Neuron (in vitro differentiated cells): Measurements from ENCODE around the gene ADRA2B.

Experiments
- H2AFZ ChIP-seq: one replicate; pipeline ENCODE4 v1.6.1; 2013; ENCODE audit warnings: low read depth, mild to moderate bottlenecking, inconsistent platforms, low read length, moderate library complexity
- H3K27me3 ChIP-seq: one replicate; pipeline ENCODE4 v1.6.1; 2013; ENCODE audit warnings: low read length; ENCODE audit not compliant: insufficient read depth
- H3K36me3 ChIP-seq: one replicate; pipeline ENCODE4 v1.6.1; 2013; ENCODE audit warnings: low read length; ENCODE audit not compliant: insufficient read depth
- H3K4me1 ChIP-seq: one replicate; pipeline ENCODE4 v1.6.1; 2013; ENCODE audit warnings: low read length; ENCODE audit not compliant: insufficient read depth
- H3K4me3 ChIP-seq: 2 replicates; pipeline ENCODE4 v1.5.1; 2013; ENCODE audit warnings: mild to moderate bottlenecking, low read length, moderate library complexity
- H3K9me3 ChIP-seq: one replicate; pipeline ENCODE4 v1.6.1; 2013; ENCODE audit warnings: low read length

ADRA2B gene

DNA sequence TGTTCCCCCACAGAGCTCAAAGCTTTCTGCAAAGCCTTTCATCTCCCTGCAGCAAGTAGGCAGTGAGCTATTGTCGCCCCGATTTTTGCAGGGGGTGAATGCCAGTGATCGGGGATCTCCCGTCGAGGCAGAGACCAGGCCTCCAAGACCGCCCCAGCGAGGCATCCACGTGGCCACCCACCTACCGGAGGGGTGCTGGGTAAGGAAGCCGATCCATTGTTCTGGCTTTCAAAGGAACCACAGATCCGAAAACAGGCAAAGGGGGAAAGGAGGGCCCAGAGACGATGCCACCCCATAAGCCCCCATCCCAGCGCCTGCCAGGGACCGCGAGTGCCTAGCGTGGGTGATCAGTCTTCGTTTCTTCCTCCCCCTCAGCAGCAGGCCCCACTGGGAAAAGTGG, 2.4 kb downstream of the ADRA2B start:
- Histone ChIP-seq H3K36me3 (no peaks in the 10 kb centered on the region), H3K27me3 (peaks cover 60% of the 10 kb centered on the region), H2AFZ (no peak overlapping the region), H3K4me3 (no peak overlapping the region), H3K4me1 (peaks cover 2% of the 10 kb centered on the region), H3K9me3 (peaks cover 15% of the 10 kb centered on the region)

DNA sequence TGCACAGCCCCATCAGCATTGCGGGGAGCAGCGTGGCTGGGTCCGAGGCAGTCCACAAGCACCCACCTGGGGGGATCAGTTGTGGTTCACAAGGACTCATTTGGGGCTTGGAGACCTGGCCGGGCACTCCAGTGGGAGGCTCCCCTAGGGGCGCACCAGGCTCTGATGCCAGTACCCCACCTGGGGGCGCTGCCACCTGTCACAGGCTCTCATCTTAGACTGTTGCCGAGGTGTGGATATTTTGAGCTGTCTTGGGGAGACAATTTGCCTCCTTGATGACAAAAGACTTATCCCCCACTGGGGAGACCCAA, 3.0 kb downstream of the ADRA2B start:
- peaks cover 53% of the 10 kb centered on the region for H3K27me3 ChIP-seq
- H3K9me3 ChIP-seq: peaks cover 15% of the 10 kb centered on the region
- H3K36me3 ChIP-seq: no peaks in the 10 kb centered on the region
- H3K4me1 ChIP-seq: peaks cover 8% of the 10 kb centered on the region
- no peak overlapping the region for H3K4me3 ChIP-seq
- H2AFZ ChIP-seq: no peak overlapping the region

DNA sequence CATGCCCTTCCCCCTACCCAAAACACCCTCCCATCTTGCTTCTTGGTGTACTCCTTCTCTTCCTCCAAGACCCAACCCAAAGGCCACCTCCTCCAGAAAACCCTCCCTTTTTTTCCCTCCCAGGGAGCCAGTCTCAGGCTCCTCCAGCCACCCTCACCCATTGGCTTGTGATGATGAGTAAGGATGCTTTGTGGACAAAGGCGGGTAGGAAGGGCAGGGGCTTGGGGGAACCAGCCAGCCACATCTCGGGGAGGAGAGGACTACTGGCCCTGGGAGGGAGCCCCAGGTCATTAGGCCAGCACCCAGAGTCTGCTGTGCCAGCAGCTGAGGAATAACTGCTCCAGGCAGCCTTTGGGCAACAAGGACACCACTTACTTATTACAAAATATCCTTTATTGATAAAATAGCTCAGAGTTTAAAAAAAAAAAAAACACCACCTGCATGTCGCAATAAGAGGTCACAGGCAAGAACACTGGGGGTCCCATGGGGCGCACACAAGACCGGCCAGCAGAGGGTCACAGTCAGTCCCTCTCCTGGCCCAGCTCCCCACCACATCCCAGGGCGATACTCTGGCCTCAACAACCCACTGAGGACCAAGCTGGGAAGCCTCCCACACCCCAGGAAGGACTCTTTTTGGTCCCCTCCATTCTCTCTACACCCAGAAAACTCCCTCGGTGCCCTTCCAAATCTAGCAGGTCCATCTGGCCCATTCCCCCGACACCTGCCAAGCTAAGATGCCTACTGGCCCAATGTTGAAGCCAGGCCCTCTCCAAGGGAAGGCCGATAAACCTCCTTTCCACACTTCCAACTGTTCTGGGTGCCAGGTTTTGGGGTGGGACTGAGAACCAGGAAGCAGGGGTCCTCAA, 3.6 kb downstream of the ADRA2B start:
- no peaks in the 10 kb centered on the region for H3K36me3 ChIP-seq
- H3K9me3 ChIP-seq: peaks cover 15% of the 10 kb centered on the region
- no peak overlapping the region for H3K4me3 ChIP-seq
- peaks cover 48% of the 10 kb centered on the region for H3K27me3 ChIP-seq
- H2AFZ ChIP-seq: no peak overlapping the region
- H3K4me1 ChIP-seq: peaks cover 9% of the 10 kb centered on the region

DNA sequence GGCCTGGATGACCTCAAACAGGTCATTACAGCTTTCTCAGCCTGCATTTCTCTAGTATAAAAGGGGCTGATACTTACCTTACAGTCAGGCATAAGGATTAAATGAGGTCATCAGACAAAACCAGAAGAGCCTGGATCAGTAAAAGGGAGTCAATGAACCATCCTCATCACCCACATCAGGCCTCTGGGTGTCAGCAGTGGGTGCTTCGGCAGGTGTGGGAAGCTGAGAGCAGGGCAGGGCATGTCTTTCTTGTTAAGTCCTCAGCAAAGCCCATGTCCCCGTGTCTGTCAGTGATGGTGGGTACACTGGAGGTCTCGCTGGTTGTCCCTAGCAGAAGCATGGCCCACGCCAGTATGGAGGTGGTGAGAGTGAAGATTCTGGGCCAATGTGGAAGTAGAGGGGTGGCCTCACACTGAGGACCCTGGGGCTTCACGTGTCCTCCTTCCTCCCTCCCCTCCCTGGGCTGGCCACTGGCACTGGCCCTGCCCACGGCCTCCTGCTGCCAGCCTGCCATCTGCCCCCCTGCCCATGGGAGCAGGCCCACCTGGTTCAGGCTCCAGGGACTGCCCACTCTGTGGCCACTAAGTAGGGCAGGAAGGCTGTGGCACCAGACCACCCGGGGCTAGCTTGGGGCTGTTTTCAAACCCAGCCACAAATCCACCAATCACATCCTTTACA, 4.4 kb downstream of the ADRA2B start:
- Histone ChIP-seq H3K27me3 (peaks cover 41% of the 10 kb centered on the region), H3K36me3 (no peaks in the 10 kb centered on the region), H3K4me3 (no peak overlapping the region), H3K4me1 (peaks cover 9% of the 10 kb centered on the region), H2AFZ (no peak overlapping the region), H3K9me3 (peaks cover 15% of the 10 kb centered on the region)

DNA sequence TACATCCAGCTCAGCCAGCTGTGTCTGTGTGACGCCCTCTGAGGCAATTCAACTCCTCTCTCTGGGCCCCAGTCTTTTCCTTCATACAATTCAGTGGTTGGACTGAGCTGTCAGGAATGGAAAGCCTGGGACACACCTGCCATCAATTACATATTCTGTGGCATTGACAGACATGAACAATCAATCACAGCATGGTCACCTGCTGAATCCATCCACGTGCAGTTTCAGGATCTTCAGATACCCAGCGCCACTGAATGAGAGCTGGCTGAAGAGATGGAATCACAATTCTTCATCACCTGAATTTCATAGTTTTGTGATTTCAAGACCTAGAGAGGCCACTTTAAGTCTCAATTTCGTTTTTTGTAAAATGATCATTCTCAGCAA, 5.1 kb downstream of the ADRA2B start:
- Histone ChIP-seq H2AFZ (no peak overlapping the region), H3K9me3 (peaks cover 15% of the 10 kb centered on the region), H3K4me3 (no peak overlapping the region), H3K27me3 (peaks cover 35% of the 10 kb centered on the region), H3K4me1 (peaks cover 9% of the 10 kb centered on the region), H3K36me3 (no peaks in the 10 kb centered on the region)

DNA sequence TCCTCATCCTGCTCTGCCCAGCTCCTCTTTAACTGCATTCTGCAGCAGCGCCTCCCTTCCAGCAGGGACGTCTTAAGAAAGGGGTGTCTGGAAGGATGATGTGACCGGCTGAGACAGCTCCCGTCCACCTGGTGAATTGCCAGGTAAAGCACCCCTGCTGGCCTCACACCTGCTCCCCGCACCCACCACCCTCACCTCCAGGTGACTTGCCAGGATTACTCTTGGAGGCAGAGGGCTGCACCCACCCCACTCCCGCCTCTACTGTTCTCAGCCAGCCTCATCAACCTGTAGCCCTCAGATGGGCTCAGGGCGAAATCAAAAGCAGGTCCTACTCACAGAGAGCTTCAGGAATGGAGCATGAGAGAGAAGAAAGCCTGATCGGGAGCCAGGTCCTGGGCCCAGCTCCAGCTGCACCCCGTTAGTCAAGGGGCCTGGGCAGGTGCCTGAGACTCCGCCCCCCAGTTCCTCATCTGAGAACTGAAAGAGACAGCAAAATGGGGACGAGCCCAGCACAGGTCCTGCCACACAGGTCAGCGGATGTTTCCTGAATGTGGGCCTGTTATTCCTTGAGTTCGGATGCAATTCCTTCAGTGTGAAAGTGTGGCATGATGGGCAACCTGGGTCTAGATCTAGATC, 5.6 kb downstream of the ADRA2B start:
- Histone ChIP-seq H3K27me3 (peaks cover 30% of the 10 kb centered on the region), H3K9me3 (peaks cover 12% of the 10 kb centered on the region), H3K4me3 (no peak overlapping the region), H2AFZ (no peak overlapping the region), H3K4me1 (peaks cover 9% of the 10 kb centered on the region), H3K36me3 (no peaks in the 10 kb centered on the region)

DNA sequence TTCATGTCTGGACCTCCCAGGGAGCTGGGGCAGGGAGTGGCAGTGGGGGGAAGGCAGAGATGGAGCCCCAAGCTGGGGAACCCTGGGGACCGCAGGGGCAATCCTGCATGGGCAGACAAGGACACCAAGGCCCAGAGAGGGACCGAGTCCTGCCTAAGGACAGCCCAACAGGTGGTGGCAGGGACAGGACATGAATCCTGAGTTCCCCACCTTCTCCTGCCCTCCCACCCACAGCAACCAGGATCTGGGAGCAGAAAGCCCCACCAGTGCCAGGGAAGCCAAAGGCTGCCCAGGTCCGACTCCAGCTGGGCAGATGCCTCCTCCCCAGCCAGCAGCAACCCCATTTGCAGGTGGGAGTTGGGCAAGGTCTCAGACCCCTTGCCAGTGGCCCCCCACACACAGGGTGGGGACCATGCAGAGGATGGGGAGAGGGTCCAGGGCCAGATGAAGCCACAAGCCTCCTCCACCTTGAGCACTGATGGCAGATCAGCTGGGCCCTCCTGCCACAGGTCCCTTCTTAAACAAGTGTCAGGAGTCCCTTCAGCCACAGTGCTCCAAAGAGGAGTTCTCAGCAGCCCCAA, 6.3 kb downstream of the ADRA2B start:
- Histone ChIP-seq H3K27me3 (peaks cover 23% of the 10 kb centered on the region), H3K4me3 (no peak overlapping the region), H2AFZ (no peak overlapping the region), H3K36me3 (no peaks in the 10 kb centered on the region), H3K4me1 (peaks cover 9% of the 10 kb centered on the region), H3K9me3 (peaks cover 9% of the 10 kb centered on the region)

DNA sequence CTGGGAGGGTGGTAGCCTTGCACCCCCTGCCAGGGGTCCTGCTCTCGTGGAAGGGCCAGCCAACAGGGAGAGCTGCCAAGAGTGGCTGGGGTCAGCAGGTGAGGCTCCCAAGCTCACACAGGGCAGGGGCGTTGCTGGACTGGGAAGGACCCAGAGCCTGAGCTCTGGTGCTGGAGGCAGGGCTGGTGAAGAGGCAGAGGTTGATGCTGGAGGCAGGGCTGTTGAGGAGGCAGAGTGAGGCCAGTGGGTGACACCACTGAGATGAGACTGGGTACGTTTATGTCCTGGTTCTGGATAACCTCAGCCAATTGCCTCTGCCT, 7.0 kb downstream of the ADRA2B start:
- H3K36me3 ChIP-seq: no peaks in the 10 kb centered on the region
- peaks cover 16% of the 10 kb centered on the region for H3K27me3 ChIP-seq
- H3K4me3 ChIP-seq: no peak overlapping the region
- H2AFZ ChIP-seq: no peak overlapping the region
- peaks cover 4% of the 10 kb centered on the region for H3K9me3 ChIP-seq
- peaks cover 9% of the 10 kb centered on the region for H3K4me1 ChIP-seq

DNA sequence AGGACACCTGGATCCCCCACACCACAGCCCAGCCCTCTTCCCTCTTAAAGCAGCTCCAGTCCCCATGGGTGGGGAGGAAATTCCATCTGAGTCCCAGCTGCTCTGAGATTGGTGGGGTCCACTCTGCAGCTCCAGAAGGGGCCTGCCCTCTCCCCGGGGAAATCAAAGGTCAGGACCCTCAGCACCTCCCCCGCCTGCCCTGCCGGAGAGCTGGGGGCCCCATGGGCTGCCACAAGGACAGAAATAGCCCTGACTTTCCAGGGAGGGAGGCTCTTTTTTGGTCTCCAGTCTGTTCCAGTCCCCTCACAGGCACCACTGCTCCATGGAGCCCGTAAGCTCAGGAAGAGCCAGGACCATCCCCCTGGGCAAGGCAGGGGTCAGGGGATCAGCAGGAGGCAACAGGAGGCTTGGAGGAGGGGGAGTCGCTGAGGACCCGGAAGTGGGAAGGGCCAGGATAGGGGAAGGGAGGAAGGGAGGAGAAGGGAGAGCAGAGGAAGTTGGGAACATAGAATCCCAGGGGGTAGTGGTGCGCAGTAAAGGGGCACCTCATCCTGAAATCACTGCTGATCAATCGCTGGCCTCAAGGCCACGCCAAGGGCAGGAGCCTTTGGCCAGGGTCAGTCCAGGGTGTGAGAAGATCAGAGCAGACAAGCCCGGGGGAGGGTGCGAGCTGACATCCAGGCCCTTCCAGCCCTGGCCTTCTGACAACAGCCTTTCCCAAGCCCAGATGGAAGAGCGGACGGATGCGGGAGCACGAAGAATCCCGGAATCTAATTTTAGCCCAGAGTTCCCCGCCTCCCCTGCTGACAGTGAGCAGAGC, 7.6 kb downstream of the ADRA2B start:
- Histone ChIP-seq H3K4me1 (peaks cover 9% of the 10 kb centered on the region), H3K27me3 (peaks cover 10% of the 10 kb centered on the region), H3K4me3 (no peak overlapping the region), H3K9me3 (peaks cover 4% of the 10 kb centered on the region), H2AFZ (no peak overlapping the region), H3K36me3 (no peaks in the 10 kb centered on the region)

DNA sequence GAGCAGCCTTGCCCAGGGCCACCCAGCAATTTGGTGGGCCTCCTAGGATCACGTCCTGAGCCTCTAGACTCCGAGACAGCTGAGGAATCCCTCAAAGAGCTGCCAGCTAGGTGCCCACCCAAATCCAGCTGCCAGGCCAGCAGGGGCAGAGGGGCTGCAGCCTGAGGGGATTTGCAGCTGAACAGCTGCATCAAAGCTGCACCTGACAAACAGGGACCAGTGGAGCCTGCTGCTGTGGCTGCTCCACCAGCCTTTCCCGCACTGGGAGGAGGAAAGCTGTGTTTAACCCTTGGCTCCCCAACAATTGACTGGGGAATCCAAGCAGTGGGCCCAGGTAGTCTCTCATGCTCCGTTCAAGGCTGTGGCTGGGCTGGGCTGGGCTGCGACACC, 8.2 kb downstream of the ADRA2B start:
- Histone ChIP-seq H3K9me3 (peaks cover 4% of the 10 kb centered on the region), H2AFZ (no peak overlapping the region), H3K27me3 (peaks cover 4% of the 10 kb centered on the region), H3K4me1 (peaks cover 9% of the 10 kb centered on the region), H3K36me3 (no peaks in the 10 kb centered on the region), H3K4me3 (no peak overlapping the region)

DNA sequence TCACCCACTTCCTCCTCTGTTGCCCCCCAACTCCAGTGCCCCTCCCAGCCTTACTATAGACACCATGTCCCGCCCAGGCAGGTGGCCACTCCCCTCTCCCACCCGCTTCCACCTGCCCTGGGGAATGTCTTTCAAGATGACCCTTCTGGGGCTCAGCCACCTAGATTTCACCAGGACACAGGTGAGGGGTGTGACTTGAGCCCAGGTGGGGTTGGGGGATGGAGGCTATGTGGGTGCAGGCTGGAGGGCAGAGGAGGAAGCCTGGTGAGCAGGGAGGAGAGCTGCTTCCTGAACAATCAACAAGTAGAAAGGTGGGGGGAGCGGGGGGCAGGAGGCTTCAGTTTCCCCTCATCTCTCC, 8.7 kb downstream of the ADRA2B start:
- no peaks in the 10 kb centered on the region for H3K27me3 ChIP-seq
- H3K4me1 ChIP-seq: peaks cover 9% of the 10 kb centered on the region
- peaks cover 4% of the 10 kb centered on the region for H3K9me3 ChIP-seq
- no peak overlapping the region for H2AFZ ChIP-seq
- no peaks in the 10 kb centered on the region for H3K36me3 ChIP-seq
- H3K4me3 ChIP-seq: no peak overlapping the region

DNA sequence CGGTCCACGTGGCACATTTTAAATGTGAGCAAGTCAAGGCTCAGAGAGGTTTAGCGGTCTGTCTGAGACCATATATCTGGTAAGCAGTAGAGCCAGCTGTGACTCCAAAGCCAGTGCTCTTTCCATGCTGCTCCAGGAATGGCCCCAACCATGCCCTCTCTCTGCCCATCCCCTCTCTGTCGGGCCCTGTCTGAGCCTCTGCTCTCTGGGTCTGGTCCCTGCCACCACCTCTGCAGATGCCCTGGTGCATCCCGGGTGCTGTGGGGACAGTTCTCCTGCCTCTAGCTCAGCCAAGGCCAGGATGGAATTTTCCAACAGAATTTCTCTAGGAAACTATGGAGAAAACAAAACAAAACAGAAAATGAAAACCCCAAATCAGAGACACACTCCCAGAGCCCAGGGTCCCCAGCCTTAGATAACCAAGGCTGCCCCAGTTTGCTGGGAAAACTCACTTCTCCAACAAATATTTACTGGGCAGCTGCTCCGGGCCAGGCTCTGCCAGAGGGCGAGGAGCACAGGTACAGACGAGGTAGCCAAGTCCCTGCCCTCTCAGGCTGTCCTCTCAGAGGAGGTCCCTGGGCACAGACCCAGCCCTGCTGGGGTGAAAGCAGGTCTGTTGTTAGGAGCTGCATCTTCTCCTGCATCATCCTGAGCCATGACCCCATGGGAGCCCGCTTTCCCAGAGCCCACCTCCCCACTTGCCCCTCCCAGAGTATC, 9.2 kb downstream of the ADRA2B start:
- Histone ChIP-seq H3K4me3 (no peak overlapping the region), H3K4me1 (peaks cover 9% of the 10 kb centered on the region), H3K36me3 (no peaks in the 10 kb centered on the region), H3K9me3 (peaks cover 4% of the 10 kb centered on the region), H3K27me3 (no peaks in the 10 kb centered on the region), H2AFZ (no peak overlapping the region)
